ENCODE measurements around the gene IRF2.

The IRF2 gene

GRCh38 chr4:184464759-184465454 lies 9.4 kb downstream of the IRF2 start:
- no peak overlapping the region for H3K27ac ChIP-seq (ENCODE audit: low read length)
- DNase-seq (no peak), ATAC-seq (ENCODE audit: insufficient read depth, low read depth) (no peak)
- no peaks in the 10 kb centered on the region for H3K9me3 ChIP-seq (ENCODE audit: insufficient read depth, low read length, severe bottlenecking)
- H2AFZ ChIP-seq (ENCODE audit: low read depth, low read length): no peak overlapping the region
- H4K20me1 ChIP-seq (ENCODE audit: insufficient read depth, low read length): peaks cover 47% of the 10 kb centered on the region
- H3K27me3 ChIP-seq (ENCODE audit: insufficient read depth, low read length, poor library complexity): no peaks in the 10 kb centered on the region
- no peak overlapping the region for H3K9ac ChIP-seq (ENCODE audit: low read depth, low read length)
- H3K4me3 ChIP-seq (ENCODE audit: low read depth in 1 of 2, low read length in 2 of 2): no peak overlapping the region
- no peaks in the 10 kb centered on the region for H3K36me3 ChIP-seq (ENCODE audit: insufficient read depth, low read length)
- TF ChIP-seq CTCF (IDR thresholded peaks at IDR 0.05; ENCODE audit: borderline replicate concordance, extremely low read depth, low read length, poor library complexity, severe bottlenecking) (no peak), EZH2 (IDR thresholded peaks at IDR 0.05; ENCODE audit: borderline replicate concordance, low read depth, low read length, severe bottlenecking) (no peak)
- no peaks in the 10 kb centered on the region for H3K4me1 ChIP-seq (ENCODE audit: insufficient read depth, low read length)
- H3K4me2 ChIP-seq (ENCODE audit: insufficient read depth, low read length): no peak overlapping the region
- peaks cover 55% of the 10 kb centered on the region for H3K79me2 ChIP-seq (ENCODE audit: insufficient read depth, low read length)

- no peaks in the 10 kb centered on the region for H3K4me1 ChIP-seq (ENCODE audit: insufficient read depth, low read length)
- H3K27ac ChIP-seq (ENCODE audit: low read length): no peak overlapping the region
- no peaks in the 10 kb centered on the region for H3K36me3 ChIP-seq (ENCODE audit: insufficient read depth, low read length)
- ATAC-seq (ENCODE audit: insufficient read depth, low read depth) (no peak), DNase-seq (no peak)
- H3K9ac ChIP-seq (ENCODE audit: low read depth, low read length): no peak overlapping the region
- H3K27me3 ChIP-seq (ENCODE audit: insufficient read depth, low read length, poor library complexity): no peaks in the 10 kb centered on the region
- no peak for TF ChIP-seq CTCF (IDR thresholded peaks at IDR 0.05; ENCODE audit: borderline replicate concordance, extremely low read depth, low read length, poor library complexity, severe bottlenecking)
- no peak for TF ChIP-seq EZH2 (IDR thresholded peaks at IDR 0.05; ENCODE audit: borderline replicate concordance, low read depth, low read length, severe bottlenecking)
- H3K4me2 ChIP-seq (ENCODE audit: insufficient read depth, low read length): no peak overlapping the region
- H2AFZ ChIP-seq (ENCODE audit: low read depth, low read length): no peak overlapping the region
- no peaks in the 10 kb centered on the region for H3K9me3 ChIP-seq (ENCODE audit: insufficient read depth, low read length, severe bottlenecking)
- H4K20me1 ChIP-seq (ENCODE audit: insufficient read depth, low read length): peaks cover 44% of the 10 kb centered on the region
- H3K4me3 ChIP-seq (ENCODE audit: low read depth in 1 of 2, low read length in 2 of 2): no peak overlapping the region
- peaks cover 54% of the 10 kb centered on the region for H3K79me2 ChIP-seq (ENCODE audit: insufficient read depth, low read length)
Observed at GRCh38 chr4:184463856-184464255, 10.5 kb downstream of the IRF2 start.

GRCh38 chr4:184463158-184463557 lies 11.2 kb downstream of the IRF2 start:
- ATAC-seq (ENCODE audit: insufficient read depth, low read depth) (no peak), DNase-seq (no peak)
- TF ChIP-seq CTCF (IDR thresholded peaks at IDR 0.05; ENCODE audit: borderline replicate concordance, extremely low read depth, low read length, poor library complexity, severe bottlenecking) (no peak), EZH2 (IDR thresholded peaks at IDR 0.05; ENCODE audit: borderline replicate concordance, low read depth, low read length, severe bottlenecking) (no peak)
- H2AFZ ChIP-seq (ENCODE audit: low read depth, low read length): no peak overlapping the region
- H4K20me1 ChIP-seq (ENCODE audit: insufficient read depth, low read length): peaks cover 40% of the 10 kb centered on the region; the same call in 1 of the 2 replicates
- no peaks in the 10 kb centered on the region for H3K9me3 ChIP-seq (ENCODE audit: insufficient read depth, low read length, severe bottlenecking)
- H3K4me2 ChIP-seq (ENCODE audit: insufficient read depth, low read length): no peak overlapping the region
- H3K27ac ChIP-seq (ENCODE audit: low read length): no peak overlapping the region
- H3K27me3 ChIP-seq (ENCODE audit: insufficient read depth, low read length, poor library complexity): no peaks in the 10 kb centered on the region
- no peaks in the 10 kb centered on the region for H3K4me1 ChIP-seq (ENCODE audit: insufficient read depth, low read length)
- no peak overlapping the region for H3K9ac ChIP-seq (ENCODE audit: low read depth, low read length)
- H3K36me3 ChIP-seq (ENCODE audit: insufficient read depth, low read length): no peaks in the 10 kb centered on the region
- no peak overlapping the region for H3K4me3 ChIP-seq (ENCODE audit: low read depth in 1 of 2, low read length in 2 of 2)
- H3K79me2 ChIP-seq (ENCODE audit: insufficient read depth, low read length): peaks cover 53% of the 10 kb centered on the region

Measured in DND-41 (cell line).